Spinal cord (tissue), 10 donors: Measurements from ENCODE around the gene LRRC10B. TPM values are rescaled to one million over a fixed set of nuclear protein-coding genes. Genes with fewer than 3 reads are reported as not detected.

ENCODE experiments used
- DNase-seq, 6 donors: peaks; one replicate each; pipeline versions ENCODE4 v3.0.0 to v3.0.0-alpha.2; 2013 to 2015; ENCODE audit warnings: low spot score in 6 of 6, low read depth in 4 of 6
- H3K27ac ChIP-seq: one replicate; pipeline ENCODE4 v1.5.1; 2013; ENCODE audit warnings: low read depth, low read length, control low read depth
- H3K27me3 ChIP-seq: one replicate; pipeline ENCODE4 v1.6.1; 2013; ENCODE audit warnings: low read length; ENCODE audit not compliant: control insufficient read depth, insufficient read depth
- H3K36me3 ChIP-seq: one replicate; pipeline ENCODE4 v1.6.1; 2013; ENCODE audit warnings: low read length; ENCODE audit not compliant: control insufficient read depth, insufficient read depth
- H3K4me1 ChIP-seq: one replicate; pipeline ENCODE4 v1.6.1; 2013; ENCODE audit warnings: low read length; ENCODE audit not compliant: control insufficient read depth, insufficient read depth
- H3K4me3 ChIP-seq: one replicate; pipeline ENCODE4 v1.5.1; 2013; ENCODE audit warnings: low read depth, low read length, control low read depth
- H3K9me3 ChIP-seq: one replicate; pipeline ENCODE4 v1.6.1; 2013; ENCODE audit warnings: low read length; ENCODE audit not compliant: control insufficient read depth, insufficient read depth
- WGBS: methylation state at CpG from one replicate; pipeline ENCODE4 v1.1.5; 2013; ENCODE audit warnings: missing lambda C conversion rate; ENCODE audit not compliant: insufficient coverage; 5-methylcytosine and 5-hydroxymethylcytosine counted together
- polyA plus RNA-seq, 2 donors: library from polyadenylated mRNA; unstranded; fragments of 120-200 nt; gene quantifications; one replicate each; pipeline ENCODE4 v1.2.1, GENCODE V29; 2013; ENCODE audit not compliant: insufficient read length in 2 of 2
- total RNA-seq, 2 donors: library from RNA; depleted of rRNA in 1 of 2; stranded (reverse); fragments of 120-200 nt in 1 of 2; fragments of >200 nt in 1 of 2; gene quantifications; one replicate each; pipeline versions ENCODE4 v1.2.3 to v1.2.4, GENCODE V29; 2013 to 2014
- donor health status: healthy.

LRRC10B gene
- total and polyA plus RNA-seq, 4 donors = 1.4 to 11.8 (median 7.3) TPM

DNA sequence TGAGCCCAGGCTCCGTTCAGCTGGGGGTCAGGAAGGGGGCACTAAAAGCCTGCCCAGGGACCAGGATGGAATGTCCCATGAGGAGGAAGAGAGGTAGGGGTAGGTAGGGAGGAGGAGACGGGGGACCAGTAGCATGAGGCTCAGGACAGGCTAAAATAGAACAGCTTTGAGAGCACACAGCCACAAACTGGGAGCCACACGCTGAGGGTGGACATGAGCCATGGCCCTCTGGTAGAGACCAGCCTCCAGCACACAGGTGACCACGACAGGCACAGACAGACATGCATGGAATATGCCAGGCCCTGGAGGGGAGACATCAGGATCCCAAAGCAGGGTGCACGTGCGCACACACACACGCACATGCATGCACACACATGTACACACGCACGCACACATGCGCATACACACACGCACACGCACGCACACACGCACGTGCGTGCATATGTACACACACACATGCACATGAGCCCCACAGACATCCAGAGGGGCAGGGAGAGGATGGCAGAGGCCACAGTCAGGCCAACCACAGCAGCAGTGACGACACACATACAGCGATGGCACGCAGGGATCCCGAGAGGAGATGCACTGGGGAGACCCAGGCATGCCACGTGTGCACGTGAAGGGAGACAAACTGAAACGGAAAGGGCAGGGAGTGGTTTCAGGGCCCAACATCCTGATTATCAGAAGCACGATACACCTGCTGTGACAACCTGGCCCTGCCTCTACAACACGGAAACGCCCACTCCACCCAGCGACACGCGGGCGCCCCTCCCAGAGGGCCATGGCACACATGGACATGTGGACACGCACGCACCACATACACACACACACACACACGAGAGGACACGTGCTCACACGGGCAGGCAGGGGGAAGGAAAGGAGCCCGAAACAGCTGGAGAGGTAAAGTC lies 25.7 kb downstream of the LRRC10B start:
- Histone ChIP-seq H3K27ac (no peak overlapping the region), H3K36me3 (peaks cover 57% of the 10 kb centered on the region), H3K27me3 (no peaks in the 10 kb centered on the region), H3K4me3 (no peak overlapping the region), H3K4me1 (peaks cover 17% of the 10 kb centered on the region), H3K9me3 (no peaks in the 10 kb centered on the region)
- WGBS = 85% methylated on average over 25 of the region's 36 CpGs
- no peak for DNase-seq

DNA sequence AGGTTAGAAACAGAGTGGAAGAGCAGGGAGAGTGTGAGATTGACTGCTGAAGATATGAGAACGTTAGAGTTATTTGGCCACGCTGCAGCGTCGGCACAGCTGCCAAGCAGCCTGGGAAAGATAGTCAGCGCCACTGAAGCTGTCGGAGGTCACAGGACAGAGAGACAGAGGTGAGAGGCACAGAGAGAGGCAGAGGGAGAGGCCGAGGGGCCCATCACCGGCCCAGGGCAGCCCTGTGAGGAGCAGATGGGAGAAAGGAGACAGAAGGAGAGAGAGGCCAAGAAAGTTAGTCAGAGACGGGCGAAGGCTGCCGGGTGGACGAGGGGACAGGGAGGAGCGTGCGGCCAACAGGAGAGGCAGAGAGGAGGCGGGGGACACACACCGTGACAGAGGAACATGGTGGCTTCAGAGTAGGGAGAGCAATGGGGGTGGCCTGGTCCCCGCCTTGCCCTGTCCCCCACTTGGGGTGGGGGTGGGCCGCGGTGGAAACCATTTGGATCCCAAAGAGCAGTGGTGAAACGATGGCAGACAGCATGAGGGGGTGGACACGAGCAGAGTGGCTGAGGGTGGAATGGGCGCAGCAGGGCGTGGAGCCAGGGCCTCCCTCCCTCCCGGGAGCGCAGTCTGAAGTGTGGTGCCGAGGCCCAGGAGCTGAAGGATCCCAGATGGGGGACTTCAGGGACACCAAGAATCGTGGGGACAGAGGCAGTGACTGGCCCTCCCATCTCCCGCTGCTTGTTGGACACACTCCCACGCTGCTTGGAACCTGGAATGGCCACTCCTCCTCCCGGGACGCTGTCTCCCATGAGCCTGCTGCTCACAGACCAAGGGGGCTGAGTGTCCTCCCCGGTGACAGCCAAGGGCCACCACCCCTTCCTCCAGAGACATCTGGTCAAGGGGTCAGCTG lies 26.6 kb downstream of the LRRC10B start:
- no peak for DNase-seq
- Histone ChIP-seq H3K9me3 (no peaks in the 10 kb centered on the region), H3K4me1 (peaks cover 17% of the 10 kb centered on the region), H3K27ac (no peak overlapping the region), H3K36me3 (peaks cover 51% of the 10 kb centered on the region), H3K27me3 (no peaks in the 10 kb centered on the region), H3K4me3 (no peak overlapping the region)
- WGBS = 72% methylated on average over 28 of the region's 32 CpGs

DNA sequence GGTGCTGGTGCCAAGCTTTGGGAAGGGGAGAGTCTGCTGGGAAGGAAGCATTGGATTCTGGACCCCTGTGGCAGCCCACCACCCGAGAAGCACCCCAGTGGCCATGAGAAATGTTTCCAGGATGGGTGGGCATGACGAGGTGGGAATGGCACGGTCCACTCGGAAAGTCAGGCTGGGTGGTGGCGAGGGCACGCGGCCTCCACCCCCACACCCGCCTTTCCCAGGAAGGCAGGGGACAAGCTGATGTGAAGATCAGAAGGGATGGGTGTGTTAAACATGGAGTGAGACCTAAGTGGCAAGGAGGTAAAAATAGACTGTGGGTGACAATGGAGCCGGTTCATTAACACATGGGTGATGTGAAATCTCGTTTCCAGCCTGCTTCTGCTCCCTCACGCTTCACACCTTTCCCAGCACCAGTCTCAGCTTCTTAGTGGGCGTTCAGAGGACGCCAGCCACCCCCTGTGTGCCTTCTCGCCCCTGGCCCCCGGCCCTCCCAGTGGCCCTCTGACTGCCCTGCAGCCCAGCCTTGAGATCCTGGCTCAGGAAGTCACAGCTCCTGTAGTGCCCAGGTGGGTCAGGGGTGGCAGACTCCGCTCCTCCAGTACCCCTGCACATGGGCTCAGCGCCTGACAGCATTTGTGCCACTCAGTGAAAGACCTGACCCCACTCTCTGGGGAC lies 27.6 kb downstream of the LRRC10B start:
- Histone ChIP-seq H3K4me3 (no peak overlapping the region), H3K27ac (no peak overlapping the region), H3K4me1 (peaks cover 17% of the 10 kb centered on the region), H3K27me3 (no peaks in the 10 kb centered on the region), H3K9me3 (no peaks in the 10 kb centered on the region), H3K36me3 (peaks cover 50% of the 10 kb centered on the region)
- 89% methylated on average over 15 of the region's 17 CpGs for WGBS
- no peak for DNase-seq

GRCh38 chr11:61536676-61537270 lies 28.2 kb downstream of the LRRC10B start:
- whole genome bisulfite sequencing = 86% methylated on average over 2 of the region's 2 CpGs
- Histone ChIP-seq H3K36me3 (peaks cover 47% of the 10 kb centered on the region), H3K27me3 (no peaks in the 10 kb centered on the region), H3K27ac (no peak overlapping the region), H3K4me1 (peaks cover 18% of the 10 kb centered on the region), H3K4me3 (no peak overlapping the region), H3K9me3 (no peaks in the 10 kb centered on the region)
- DNase-seq = no peak

DNA sequence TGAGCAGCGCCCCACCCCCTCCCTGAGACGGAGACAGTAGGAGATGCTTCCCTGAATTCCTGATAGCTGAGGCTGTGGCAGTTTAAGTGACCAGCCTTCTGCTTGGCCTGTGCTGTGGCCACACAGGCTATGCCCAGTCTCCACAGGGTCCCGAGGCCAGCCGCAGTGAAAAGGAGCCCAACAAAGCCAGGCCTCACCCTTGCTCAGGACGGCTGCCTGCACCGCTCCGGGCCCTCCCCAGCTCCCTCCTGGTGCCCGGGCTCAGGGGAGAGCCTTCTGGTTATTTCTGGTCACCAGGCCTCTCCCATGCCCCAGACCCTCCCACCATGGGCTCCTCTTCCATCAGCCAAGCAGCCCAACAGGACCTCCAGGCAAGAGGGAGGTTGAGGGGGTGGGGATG lies 28.8 kb downstream of the LRRC10B start:
- Histone ChIP-seq H3K27ac (no peak overlapping the region), H3K36me3 (peaks cover 49% of the 10 kb centered on the region), H3K4me1 (peaks cover 24% of the 10 kb centered on the region), H3K27me3 (no peaks in the 10 kb centered on the region), H3K9me3 (no peaks in the 10 kb centered on the region), H3K4me3 (no peak overlapping the region)
- DNase-seq = no peak
- WGBS = 83% methylated on average over 7 of the region's 8 CpGs

DNA sequence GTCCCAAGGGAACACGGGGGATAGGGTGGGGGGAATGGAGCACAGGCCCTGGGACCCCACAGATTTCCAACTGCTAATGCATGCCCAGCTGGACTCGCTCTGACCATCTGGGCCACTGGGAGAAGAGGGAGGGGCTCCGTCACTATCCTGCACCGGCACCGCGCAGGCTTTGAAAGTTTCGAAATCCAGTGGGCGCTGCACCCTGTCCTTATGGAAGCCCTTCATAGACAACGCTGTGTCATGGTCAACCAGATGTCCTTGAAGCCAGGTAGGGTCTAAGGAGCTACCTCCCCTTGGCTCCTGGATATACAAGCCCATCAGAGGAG lies 30.1 kb downstream of the LRRC10B start:
- Histone ChIP-seq H3K27me3 (no peaks in the 10 kb centered on the region), H3K4me1 (peaks cover 26% of the 10 kb centered on the region), H3K9me3 (no peaks in the 10 kb centered on the region), H3K36me3 (peaks cover 47% of the 10 kb centered on the region), H3K27ac (no peak overlapping the region), H3K4me3 (no peak overlapping the region)
- DNase-seq = no peak
- 88% methylated on average over 8 of the region's 9 CpGs for WGBS

DNA sequence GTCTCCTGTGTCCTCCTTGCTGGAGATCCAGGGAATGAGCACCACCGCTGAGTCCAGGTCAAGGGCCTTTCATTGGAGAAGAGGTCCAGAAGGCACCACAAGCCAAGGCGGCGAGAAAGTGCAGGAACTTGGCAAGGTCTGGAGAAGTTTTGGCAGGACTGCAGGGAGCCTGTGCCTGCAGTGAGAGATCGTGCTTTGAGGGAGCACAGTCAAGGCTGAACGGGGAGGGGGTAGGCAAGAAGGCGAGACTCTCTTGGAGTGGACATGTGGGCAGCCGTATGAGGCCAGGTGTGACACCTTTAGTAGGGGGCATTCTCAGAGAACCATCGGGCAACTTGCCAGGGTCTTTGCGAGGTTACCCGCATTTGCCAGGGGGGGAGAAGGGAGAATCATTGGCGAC lies 30.5 kb downstream of the LRRC10B start:
- Histone ChIP-seq H3K4me1 (peaks cover 26% of the 10 kb centered on the region), H3K27ac (no peak overlapping the region), H3K27me3 (no peaks in the 10 kb centered on the region), H3K36me3 (peaks cover 50% of the 10 kb centered on the region), H3K9me3 (no peaks in the 10 kb centered on the region), H3K4me3 (no peak overlapping the region)
- peak in 1 of 6 donors; percentile 34 for DNase-seq
- WGBS = 81% methylated on average over 11 of the region's 11 CpGs

DNA sequence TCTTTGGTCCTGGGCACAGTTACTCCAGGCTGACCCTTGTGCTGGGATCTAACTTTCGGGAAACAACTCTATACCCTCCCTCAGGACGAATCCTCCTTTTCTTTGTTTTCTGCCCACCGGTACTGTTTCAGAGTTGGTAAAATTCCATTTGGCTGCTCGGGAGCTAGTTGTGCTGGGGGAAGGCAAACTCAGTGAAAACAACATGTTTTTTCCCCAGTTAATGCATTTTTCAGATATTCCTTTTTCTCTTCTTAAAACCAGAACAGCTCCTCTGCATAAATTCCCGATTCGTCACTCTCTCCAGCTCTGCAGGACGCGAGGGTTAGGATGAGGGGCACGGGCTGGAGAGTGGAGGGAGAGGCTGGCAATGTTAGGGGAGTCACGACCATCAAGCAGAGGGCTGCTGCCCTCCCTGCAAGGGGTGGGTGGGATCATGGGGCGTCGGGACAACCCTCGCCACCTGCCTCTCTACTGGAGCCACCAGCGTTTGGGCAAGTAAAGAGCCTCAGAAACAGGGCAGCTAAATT lies 31.3 kb downstream of the LRRC10B start:
- H3K36me3 ChIP-seq = peaks cover 58% of the 10 kb centered on the region
- peaks cover 26% of the 10 kb centered on the region for H3K4me1 ChIP-seq
- no peak overlapping the region for H3K27ac ChIP-seq
- no peak overlapping the region for H3K4me3 ChIP-seq
- H3K27me3 ChIP-seq = no peaks in the 10 kb centered on the region
- 50% methylated on average over 9 of the region's 14 CpGs for WGBS
- H3K9me3 ChIP-seq = no peaks in the 10 kb centered on the region
- no peak for DNase-seq

DNA sequence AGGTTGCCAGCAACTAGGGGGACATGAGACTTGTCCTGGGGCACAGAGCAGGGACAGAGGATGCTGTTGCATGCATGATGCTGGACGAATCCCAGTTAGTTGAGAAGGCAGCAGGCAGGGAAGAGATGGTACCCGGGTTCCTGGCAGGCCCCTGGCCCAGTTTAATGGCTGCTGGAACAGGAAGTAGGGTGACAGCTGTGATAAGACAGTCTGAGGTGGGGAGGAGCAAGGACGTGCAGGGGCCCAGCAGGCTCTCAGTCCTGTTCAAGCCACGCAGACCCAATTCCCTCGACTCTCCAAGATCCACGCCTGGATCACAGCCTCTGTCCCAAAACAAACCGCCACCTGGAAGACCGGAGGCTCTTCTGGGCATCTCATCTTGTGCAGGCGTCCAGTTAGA lies 32.0 kb downstream of the LRRC10B start:
- no peak overlapping the region for H3K4me3 ChIP-seq
- H3K36me3 ChIP-seq = peaks cover 58% of the 10 kb centered on the region
- no peak for DNase-seq
- H3K27ac ChIP-seq = no peak overlapping the region
- H3K4me1 ChIP-seq = peaks cover 25% of the 10 kb centered on the region
- no peaks in the 10 kb centered on the region for H3K9me3 ChIP-seq
- WGBS = 69% methylated on average over 7 of the region's 9 CpGs
- no peaks in the 10 kb centered on the region for H3K27me3 ChIP-seq
